Loucy (cell line): Measurements from ENCODE around the gene ZNF593.

Source experiments
- H2AFZ ChIP-seq: fragments of 200-600 bp; sonication (generic); 2 replicates; pipeline ENCODE4 v1.6.0; 2016; ENCODE audit warnings: antibody characterized with exemption, mild to moderate bottlenecking, low read length, moderate library complexity
- H3F3A ChIP-seq: fragments of 200-600 bp; 2 replicates; pipeline ENCODE4 v1.6.0; 2016; ENCODE audit warnings: antibody characterized with exemption, low read depth, mild to moderate bottlenecking
- H3K27me3 ChIP-seq: fragments of 200-600 bp; sonication (generic); 2 replicates; pipeline ENCODE4 v1.6.1; 2014; ENCODE audit warnings: low read length, mild to moderate bottlenecking; ENCODE audit not compliant: insufficient read depth, poor library complexity, severe bottlenecking
- H3K36me3 ChIP-seq: fragments of 200-600 bp; sonication (generic); 2 replicates; pipeline ENCODE4 v1.6.1; 2016; ENCODE audit warnings: low read length; ENCODE audit not compliant: insufficient read depth
- H3K4me1 ChIP-seq: fragments of 200-600 bp; sonication (generic); 2 replicates; pipeline ENCODE4 v1.5.1; 2014; ENCODE audit warnings: low read length, mild to moderate bottlenecking; ENCODE audit not compliant: insufficient read depth, poor library complexity, severe bottlenecking
- H3K4me2 ChIP-seq: fragments of 200-600 bp; sonication (generic); 2 replicates; pipeline ENCODE4 v1.6.0; 2014; ENCODE audit warnings: antibody characterized with exemption, low read length, low read depth, mild to moderate bottlenecking; ENCODE audit not compliant: poor library complexity, severe bottlenecking
- H3K4me3 ChIP-seq: fragments of 200-600 bp; sonication (generic); 2 replicates; pipeline ENCODE4 v1.5.1; 2014; ENCODE audit warnings: low read length, mild to moderate bottlenecking, mixed read lengths; ENCODE audit not compliant: poor library complexity, severe bottlenecking
- H3K79me2 ChIP-seq: fragments of 200-600 bp; sonication (generic); 2 replicates; pipeline ENCODE4 v1.6.1; 2014; ENCODE audit warnings: low read length; ENCODE audit not compliant: insufficient read depth
- H3K9ac ChIP-seq: fragments of 200-600 bp; sonication (generic); 2 replicates; pipeline ENCODE4 v1.6.0; 2014; ENCODE audit warnings: mild to moderate bottlenecking, low read depth, low read length, moderate library complexity; ENCODE audit not compliant: poor library complexity, severe bottlenecking
- H3K9me2 ChIP-seq: fragments of 200-600 bp; sonication (generic); replicated peaks from 2 replicates; pipeline ENCODE4 v1.6.1; 2016; ENCODE audit warnings: low read depth, low read length, mixed read lengths
- H3K9me3 ChIP-seq: fragments of 200-600 bp; sonication (generic); 2 replicates; pipeline ENCODE4 v1.6.1; 2014; ENCODE audit warnings: mild to moderate bottlenecking, antibody characterized with exemption, low read length, low read depth; ENCODE audit not compliant: insufficient read depth
- H4K20me1 ChIP-seq: fragments of 200-600 bp; sonication (generic); 2 replicates; pipeline ENCODE4 v1.6.0; 2014; ENCODE audit warnings: antibody characterized with exemption, low read length, mild to moderate bottlenecking; ENCODE audit not compliant: insufficient read depth, poor library complexity, severe bottlenecking
- EZH2phosphoT487 ChIP-seq: fragments of 200-600 bp; IDR thresholded peaks from 2 replicates; pipeline ENCODE4 v1.6.1; 2018; ENCODE audit warnings: antibody characterized with exemption, mild to moderate bottlenecking, moderate library complexity, borderline replicate concordance
- TF ChIP-seq, protein P1 (sequence below): fragments of 200-600 bp; sonication (generic); conservative IDR thresholded peaks from 2 replicates; pipeline ENCODE4 v1.5.1; 2014; ENCODE audit warnings: mild to moderate bottlenecking, antibody characterized with exemption, low read length

The ZNF593 gene

DNA sequence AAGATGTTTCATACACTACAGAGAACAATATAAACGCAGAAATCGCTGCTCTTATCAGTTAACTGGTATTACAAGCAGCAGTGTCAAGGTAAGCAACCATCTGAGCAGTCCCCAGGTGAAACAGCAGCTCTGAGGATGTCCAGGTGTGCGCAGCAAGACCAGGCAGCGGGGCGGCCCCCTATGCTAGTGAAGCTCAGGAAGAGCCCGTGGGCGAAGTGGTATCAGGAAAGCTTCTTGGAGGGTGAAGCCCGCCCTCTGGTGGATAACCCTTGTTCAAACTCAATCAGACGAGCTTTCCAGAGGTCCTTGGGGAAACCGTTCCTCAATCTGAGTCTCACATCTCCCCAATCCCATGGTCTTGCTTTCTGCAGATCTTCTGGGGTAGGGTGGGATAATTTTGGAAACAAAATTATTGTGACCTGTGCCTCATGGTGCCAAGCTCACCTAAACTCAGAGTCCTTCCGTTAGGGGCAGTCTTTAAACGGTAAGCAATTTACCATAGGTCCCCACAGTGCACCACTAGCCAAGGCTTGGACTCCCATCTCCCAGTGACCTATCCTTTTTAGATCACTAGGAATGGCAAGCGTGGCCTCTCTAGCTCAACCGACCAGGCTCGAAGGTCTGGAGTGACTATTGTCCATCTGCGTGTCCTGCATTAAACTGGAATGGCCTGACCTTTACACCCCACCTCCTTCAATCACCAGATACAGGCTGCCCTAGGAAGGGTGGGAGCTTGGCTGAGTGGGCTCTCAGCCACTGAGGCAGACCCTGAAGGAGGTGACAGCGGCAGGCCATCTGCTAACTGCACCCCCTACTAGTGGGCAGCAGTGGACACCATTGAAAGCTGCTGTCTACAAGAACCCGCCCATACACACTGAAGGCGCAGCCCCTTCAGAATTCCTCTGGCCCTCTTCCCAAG, 24.4 kb upstream of the ZNF593 start:
- Histone ChIP-seq H2AFZ (peak overlapping the region; percentile 71; the same call in 1 of the 2 replicates), H3K9ac (no peak overlapping the region)

DNA sequence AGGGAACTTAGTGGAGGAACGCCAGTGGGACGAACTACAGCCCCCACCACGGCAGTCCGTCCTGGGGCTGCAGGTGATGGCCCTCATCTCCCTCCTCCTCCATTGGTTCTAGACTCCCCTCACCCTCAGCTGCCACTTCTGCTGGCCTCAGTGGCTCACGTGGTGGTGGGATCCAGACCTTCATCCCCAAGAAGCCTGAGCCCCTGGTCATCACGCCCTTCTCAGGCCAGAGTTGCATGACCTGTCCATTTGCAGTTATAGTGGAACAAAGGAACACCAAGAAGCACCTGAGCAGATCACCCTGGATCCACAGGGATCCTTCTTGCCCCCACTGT, 23.8 kb upstream of the ZNF593 start:
- H3K9me3 ChIP-seq = no peaks in the 10 kb centered on the region
- peaks cover 3% of the 10 kb centered on the region for H3K4me1 ChIP-seq
- H3K4me2 ChIP-seq = no peak overlapping the region
- peaks cover 3% of the 10 kb centered on the region; the same call in 1 of the 2 replicates for H3F3A ChIP-seq
- TF ChIP-seq EZH2phosphoT487 = no peak
- TF ChIP-seq, protein P1, sequence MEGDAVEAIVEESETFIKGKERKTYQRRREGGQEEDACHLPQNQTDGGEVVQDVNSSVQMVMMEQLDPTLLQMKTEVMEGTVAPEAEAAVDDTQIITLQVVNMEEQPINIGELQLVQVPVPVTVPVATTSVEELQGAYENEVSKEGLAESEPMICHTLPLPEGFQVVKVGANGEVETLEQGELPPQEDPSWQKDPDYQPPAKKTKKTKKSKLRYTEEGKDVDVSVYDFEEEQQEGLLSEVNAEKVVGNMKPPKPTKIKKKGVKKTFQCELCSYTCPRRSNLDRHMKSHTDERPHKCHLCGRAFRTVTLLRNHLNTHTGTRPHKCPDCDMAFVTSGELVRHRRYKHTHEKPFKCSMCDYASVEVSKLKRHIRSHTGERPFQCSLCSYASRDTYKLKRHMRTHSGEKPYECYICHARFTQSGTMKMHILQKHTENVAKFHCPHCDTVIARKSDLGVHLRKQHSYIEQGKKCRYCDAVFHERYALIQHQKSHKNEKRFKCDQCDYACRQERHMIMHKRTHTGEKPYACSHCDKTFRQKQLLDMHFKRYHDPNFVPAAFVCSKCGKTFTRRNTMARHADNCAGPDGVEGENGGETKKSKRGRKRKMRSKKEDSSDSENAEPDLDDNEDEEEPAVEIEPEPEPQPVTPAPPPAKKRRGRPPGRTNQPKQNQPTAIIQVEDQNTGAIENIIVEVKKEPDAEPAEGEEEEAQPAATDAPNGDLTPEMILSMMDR = no peak
- H3K4me3 ChIP-seq = no peak overlapping the region
- H3K9ac ChIP-seq = no peak overlapping the region
- H3K9me2 ChIP-seq = no peaks in the 10 kb centered on the region
- H3K36me3 ChIP-seq = no peaks in the 10 kb centered on the region
- no peaks in the 10 kb centered on the region for H4K20me1 ChIP-seq
- no peak overlapping the region for H2AFZ ChIP-seq
- H3K79me2 ChIP-seq = no peaks in the 10 kb centered on the region
- no peaks in the 10 kb centered on the region for H3K27me3 ChIP-seq

More for the DNA sequence above, 24.4 kb upstream of the ZNF593 start:
- H3K4me1 ChIP-seq = peaks cover 3% of the 10 kb centered on the region
- peak overlapping the region; percentile 50 for H3K4me2 ChIP-seq
- H3K36me3 ChIP-seq = no peaks in the 10 kb centered on the region
- no peaks in the 10 kb centered on the region for H3K9me3 ChIP-seq
- TF ChIP-seq, protein P1 = peak; percentile 78
- no peak for TF ChIP-seq EZH2phosphoT487
- H3F3A ChIP-seq = peaks cover 3% of the 10 kb centered on the region; the same call in 1 of the 2 replicates
- H3K27me3 ChIP-seq = no peaks in the 10 kb centered on the region
- H4K20me1 ChIP-seq = no peaks in the 10 kb centered on the region
- H3K4me3 ChIP-seq = no peak overlapping the region
- H3K9me2 ChIP-seq = no peaks in the 10 kb centered on the region
- H3K79me2 ChIP-seq = no peaks in the 10 kb centered on the region

DNA sequence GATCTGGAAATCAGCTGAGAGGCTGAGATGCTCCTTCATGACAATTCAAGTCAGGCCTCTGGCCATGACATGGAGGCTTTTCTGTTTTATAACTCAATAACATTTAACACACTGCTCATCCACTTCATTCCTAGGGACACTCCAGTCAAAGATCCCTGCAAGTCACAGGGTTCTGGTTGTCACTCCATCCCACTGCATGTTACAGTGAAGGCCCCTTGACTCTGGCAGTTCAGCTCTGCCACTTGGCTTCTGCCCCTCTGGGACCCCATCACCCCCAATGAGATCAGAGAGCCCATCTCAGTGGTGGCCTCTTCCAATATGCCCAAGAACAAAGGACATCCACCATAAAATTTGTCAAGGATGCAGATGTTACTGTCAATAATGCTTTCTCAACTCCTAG, 20.8 kb upstream of the ZNF593 start:
- Histone ChIP-seq H3K36me3 (no peaks in the 10 kb centered on the region), H2AFZ (no peak overlapping the region), H3K79me2 (no peaks in the 10 kb centered on the region), H3K27me3 (no peaks in the 10 kb centered on the region), H3K9me2 (no peaks in the 10 kb centered on the region), H3K9ac (no peak overlapping the region), H3K4me1 (peaks cover 3% of the 10 kb centered on the region), H3K4me3 (no peak overlapping the region), H4K20me1 (no peaks in the 10 kb centered on the region), H3K4me2 (no peak overlapping the region), H3K9me3 (no peaks in the 10 kb centered on the region), H3F3A (peaks cover 3% of the 10 kb centered on the region; the same call in 1 of the 2 replicates)
- TF ChIP-seq, protein P1 = no peak
